OCI-LY7 (cell line): ENCODE measurements around the gene NCAM1.

ENCODE experiments used
- CTCF ChIP-seq: fragments of 200-600 bp; sonication (generic); conservative IDR thresholded peaks from 2 replicates; pipeline ENCODE4 v1.5.1; 2014; ENCODE audit warnings: mild to moderate bottlenecking, antibody characterized with exemption, low read length, moderate library complexity, mixed read lengths
- EZH2phosphoT487 ChIP-seq: fragments of 200-600 bp; sonication (generic); IDR thresholded peaks from 2 replicates; pipeline ENCODE4 v1.6.1; 2018; ENCODE audit warnings: low read depth, borderline replicate concordance, mild to moderate bottlenecking, mixed run types, antibody characterized with exemption, low read length, moderate library complexity, mixed read lengths

DNA sequence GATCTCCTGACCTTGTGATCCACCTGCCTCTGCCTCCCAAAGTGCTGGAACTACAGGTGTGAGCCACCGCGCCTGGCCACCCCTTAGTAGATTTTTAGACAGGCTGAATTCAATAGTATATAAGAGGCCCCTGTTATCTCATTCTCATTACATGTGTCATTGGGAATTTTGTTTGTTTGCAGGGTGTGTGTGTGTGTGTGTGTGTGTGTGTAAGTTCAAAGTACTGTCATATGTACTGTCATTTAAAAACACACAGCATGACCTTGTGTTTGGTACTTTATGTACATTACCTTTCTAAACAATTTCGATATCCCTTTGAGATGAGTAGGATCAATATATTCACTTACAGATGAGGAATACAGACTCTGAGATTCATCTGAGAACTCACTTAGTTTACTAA lies 234.5 kb downstream of the NCAM1 start:
- no peak for TF ChIP-seq CTCF
- no peak for TF ChIP-seq EZH2phosphoT487
